H1 (cell line): Measurements from ENCODE around the gene TAX1BP1. TPM values are rescaled to one million over a fixed set of nuclear protein-coding genes. Genes with fewer than 3 reads are reported as not detected.

Experiments used
- CTCF ChIA-PET: fragments of 300-600 bp; sonication (Branson Sonifier 250); formaldehyde crosslinking; loops from one replicate; lab custom pipeline; 2021; ENCODE audit not compliant: partially characterized antibody; lab: Charles Lee
- POLR2A ChIA-PET: fragments of 300-600 bp; sonication (Branson Sonifier 250); formaldehyde crosslinking; loops from one replicate; lab custom pipeline; 2021; ENCODE audit warnings: inconsistent platforms; ENCODE audit not compliant: partially characterized antibody; lab: Charles Lee
- DNase-seq, 2 experiments: peaks; one replicate each; pipeline versions ENCODE4 v3.0.0 to v3.0.0-alpha.2; 2010 to 2022; ENCODE audit warnings: low spot score in 2 of 2, low read depth in 1 of 2, mixed read lengths in 1 of 2
- FAIRE-seq: peaks from 2 replicates; lab custom pipeline; 2011; peaks lifted over from hg19 to GRCh38; lab: Jason Lieb, UNC
- H2AFZ ChIP-seq: 2 replicates; pipeline ENCODE4 v1.8.1; 2012; ENCODE audit warnings: low read length, inconsistent platforms
- H2AK5ac ChIP-seq: 2 replicates; pipeline ENCODE4 v1.6.1; 2013; ENCODE audit warnings: low read depth, low read length
- H2BK120ac ChIP-seq: replicated peaks from 2 replicates; pipeline ENCODE3; 2013; ENCODE audit warnings: low read depth, low read length, inconsistent platforms
- H2BK12ac ChIP-seq: 2 replicates; pipeline ENCODE4 v1.6.1; 2013; ENCODE audit warnings: low read depth, low read length
- H2BK15ac ChIP-seq: 2 replicates; pipeline ENCODE4 v1.6.1; 2013; ENCODE audit warnings: low read length
- H2BK20ac ChIP-seq: 2 replicates; pipeline ENCODE4 v1.6.1; 2013; ENCODE audit warnings: low read length
- H2BK5ac ChIP-seq: 2 replicates; pipeline ENCODE4 v1.6.1; 2013; ENCODE audit warnings: low read depth, low read length
- H3K14ac ChIP-seq: 2 replicates; pipeline ENCODE4 v1.6.1; 2013; ENCODE audit warnings: inconsistent platforms; ENCODE audit not compliant: insufficient read length
- H3K18ac ChIP-seq: 2 replicates; pipeline ENCODE4 v1.6.1; 2013; ENCODE audit warnings: low read length; ENCODE audit errors: extremely low read depth
- H3K23ac ChIP-seq: 2 replicates; pipeline ENCODE4 v1.6.1; 2013; ENCODE audit warnings: inconsistent platforms; ENCODE audit not compliant: insufficient read length
- H3K23me2 ChIP-seq: 2 replicates; pipeline ENCODE4 v1.6.1; 2013; ENCODE audit warnings: low read depth, low read length
- H3K27ac ChIP-seq: 2 replicates; pipeline ENCODE4 v1.6.1; 2011; ENCODE audit warnings: low read depth, low read length, inconsistent platforms
- H3K27me3 ChIP-seq, 4 experiments: replicated peaks in 1 of 4; 1 replicate in 1 of 4; 2 replicates in 3 of 4; pipeline versions ENCODE4 v1.6.1 to v1.8.1; 2011 to 2013; ENCODE audit warnings: low read length in 3 of 4, mild to moderate bottlenecking in 3 of 4, inconsistent platforms in 2 of 4, mixed read lengths in 2 of 4, moderate library complexity in 1 of 4; ENCODE audit not compliant: control insufficient read depth in 3 of 4, insufficient read depth in 3 of 4; ENCODE audit errors: extremely low read depth in 1 of 4
- H3K36me3 ChIP-seq, 4 experiments: 2 replicates each; pipeline versions ENCODE4 v1.6.1 to v1.8.1; 2011 to 2013; ENCODE audit warnings: mild to moderate bottlenecking in 4 of 4, low read length in 3 of 4, moderate library complexity in 2 of 4, control low read depth in 1 of 4, inconsistent platforms in 1 of 4; ENCODE audit not compliant: insufficient read depth in 4 of 4, control insufficient read depth in 2 of 4
- H3K4ac ChIP-seq: replicated peaks from 2 replicates; pipeline ENCODE3; 2013; ENCODE audit warnings: low read length, low read depth, mixed read lengths, inconsistent platforms; ENCODE audit not compliant: insufficient read length
- H3K4me1 ChIP-seq, 4 experiments: replicated peaks in 1 of 4; 1 replicate in 1 of 4; 2 replicates in 3 of 4; pipeline versions ENCODE4 v1.6.1 to v1.8.1; 2011 to 2013; ENCODE audit warnings: low read length in 3 of 4, inconsistent platforms in 2 of 4, mixed read lengths in 1 of 4; ENCODE audit not compliant: insufficient read depth in 4 of 4, control insufficient read depth in 3 of 4
- H3K4me2 ChIP-seq, 2 experiments: 2 replicates each; pipeline versions ENCODE4 v1.6.1 to v1.8.1; 2011 to 2013; ENCODE audit warnings: low read depth in 2 of 2, low read length in 2 of 2, control low read depth in 1 of 2, inconsistent platforms in 1 of 2, mild to moderate bottlenecking in 1 of 2; ENCODE audit not compliant: insufficient read depth in 1 of 2
- H3K4me3 ChIP-seq, 4 experiments: fragments of 200-600, 300-600 bp in 1 of 4; sonication (generic), shearing (Covaris generic), sonication (Bioruptor Twin) in 1 of 4; 2 replicates each; pipeline versions ENCODE4 v1.5.1 to v1.8.1; 2011 to 2016; ENCODE audit warnings: low read length in 4 of 4, low read depth in 3 of 4, control low read depth in 2 of 4, inconsistent platforms in 2 of 4, mild to moderate bottlenecking in 2 of 4, mixed read lengths in 1 of 4, moderate library complexity in 1 of 4; ENCODE audit not compliant: insufficient read depth in 2 of 4; ENCODE audit errors: extremely low read depth in 1 of 4
- H3K56ac ChIP-seq: replicated peaks from 2 replicates; pipeline ENCODE3; 2013; ENCODE audit warnings: low read depth, mild to moderate bottlenecking, mixed read lengths, low read length, inconsistent platforms; ENCODE audit not compliant: insufficient read length
- H3K79me1 ChIP-seq: 2 replicates; pipeline ENCODE4 v1.6.1; 2013; ENCODE audit warnings: low read depth, low read length, control low read depth
- H3K79me2 ChIP-seq, 2 experiments: 2 replicates each; pipeline versions ENCODE4 v1.6.1 to v1.8.1; 2012 to 2013; ENCODE audit warnings: low read length in 2 of 2, mild to moderate bottlenecking in 2 of 2, inconsistent platforms in 1 of 2; ENCODE audit not compliant: insufficient read depth in 2 of 2, control insufficient read depth in 1 of 2
- H3K9ac ChIP-seq, 4 experiments: replicated peaks in 1 of 4; 1 replicate in 1 of 4; 2 replicates in 3 of 4; pipeline versions ENCODE4 v1.6.1 to v1.8.1; 2011 to 2013; ENCODE audit warnings: low read depth in 3 of 4, low read length in 3 of 4, control low read depth in 2 of 4, mild to moderate bottlenecking in 2 of 4, moderate library complexity in 2 of 4, inconsistent platforms in 1 of 4; ENCODE audit errors: extremely low read depth in 1 of 4
- H3K9me3 ChIP-seq, 2 experiments: 2 replicates each; pipeline versions ENCODE4 v1.6.1 to v1.8.1; 2012 to 2013; ENCODE audit warnings: mild to moderate bottlenecking in 2 of 2, moderate library complexity in 2 of 2, control low read depth in 1 of 2, inconsistent platforms in 1 of 2, low read depth in 1 of 2, low read length in 1 of 2, mixed read lengths in 1 of 2; ENCODE audit not compliant: insufficient read depth in 2 of 2
- H4K20me1 ChIP-seq, 2 experiments: replicated peaks in 1 of 2; 2 replicates each; pipeline versions ENCODE3 to v1.8.1; 2011 to 2013; ENCODE audit warnings: inconsistent platforms in 2 of 2, low read length in 2 of 2, mild to moderate bottlenecking in 1 of 2; ENCODE audit not compliant: insufficient read depth in 2 of 2, control insufficient read depth in 1 of 2
- H4K5ac ChIP-seq: 2 replicates; pipeline ENCODE4 v1.6.1; 2013; ENCODE audit warnings: low read length, low read depth, mixed read lengths, inconsistent platforms; ENCODE audit not compliant: insufficient read length
- H4K8ac ChIP-seq: 2 replicates; pipeline ENCODE4 v1.8.0; 2013; ENCODE audit warnings: mild to moderate bottlenecking, moderate library complexity, low read length, inconsistent platforms; ENCODE audit not compliant: insufficient read depth; ENCODE audit errors: extremely low read depth
- H4K91ac ChIP-seq: replicated peaks from 2 replicates; pipeline ENCODE3; 2013; ENCODE audit warnings: low read length, mixed read lengths, inconsistent platforms; ENCODE audit not compliant: insufficient read length
- BACH1 ChIP-seq: IDR thresholded peaks from 2 replicates; pipeline ENCODE4 v1.6.1; 2012; ENCODE audit warnings: low read length, improper control_type of control experiment
- CBX8 ChIP-seq: fragments of 300-800, 300-1000 bp; sonication (generic); IDR thresholded peaks from 2 replicates; pipeline ENCODE4 v1.7.1; 2016; ENCODE audit warnings: low read depth, low read length, borderline replicate concordance
- NRF1 ChIP-seq: IDR thresholded peaks from 2 replicates; pipeline ENCODE4 v1.6.1; 2011; ENCODE audit warnings: mild to moderate bottlenecking, low read depth, low read length, improper control_type of control experiment
- SIN3A ChIP-seq, 2 experiments: IDR thresholded peaks in 1 of 2; conservative IDR thresholded peaks in 1 of 2; 2 replicates each; pipeline ENCODE4 v1.6.1; 2011 to 2012; ENCODE audit warnings: low read length in 2 of 2, improper control_type of control experiment in 1 of 2, low read depth in 1 of 2, mild to moderate bottlenecking in 1 of 2
- SUZ12 ChIP-seq: fragments of 200-600 bp; sonication (generic); IDR thresholded peaks from 2 replicates; pipeline ENCODE4 v1.6.1; 2012; ENCODE audit warnings: mild to moderate bottlenecking, inconsistent platforms, low read length, moderate library complexity, mixed read lengths
- TAF1 ChIP-seq: IDR thresholded peaks from 2 replicates; pipeline ENCODE4 v1.6.1; 2011; ENCODE audit warnings: mild to moderate bottlenecking, low read depth, low read length
- TBP ChIP-seq: IDR thresholded peaks from 2 replicates; pipeline ENCODE4 v1.6.1; 2011; ENCODE audit warnings: low read depth, low read length, improper control_type of control experiment
- WGBS, 2 experiments: shearing (Covaris generic) in 1 of 2; methylation state at CpG; one replicate each; pipeline versions ENCODE4 v1.1.6 to v1.1.7; 2013 to 2015; ENCODE audit warnings: low lambda C conversion rate in 2 of 2, mixed read lengths in 2 of 2, inconsistent platforms in 1 of 2, low coverage in 1 of 2, missing lambda C conversion rate in 1 of 2; ENCODE audit not compliant: insufficient replicate concordance in 2 of 2, insufficient coverage in 1 of 2, insufficient read length in 1 of 2; ENCODE audit errors: extremely low coverage in 1 of 2, missing lambda C conversion rate in 1 of 2; 5-methylcytosine and 5-hydroxymethylcytosine counted together
- polyA plus RNA-seq, 7 experiments: library from polyadenylated mRNA; depleted of rRNA in 3 of 7; stranded (reverse) in 5 of 7; unstranded in 2 of 7; fragments of >200 nt in 5 of 7; fragments of 200-250 nt in 2 of 7; gene quantifications; 1 replicate in 5 of 7; 2 replicates in 1 of 7; 4 replicates in 1 of 7; pipeline versions ENCODE4 v1.2.1 to v1.2.3, GENCODE V29; 2011 to 2013; ENCODE audit warnings: missing spikeins in 2 of 7, mixed read lengths in 2 of 7
- total RNA-seq: library from RNA; stranded (reverse); fragmentation: NEBNext Ultra II Directional; extraction: Animal tissue kit (Norgen Biotek cat#: 25700); gene quantifications from 2 replicates; pipeline ENCODE4 v1.2.1, GENCODE V29; 2021

Gene TAX1BP1
- total and polyA plus RNA-seq, 2 of the 8 experiments (the other 6 are each of a cell fraction or from before 2014, with no cell fraction given), result 56.0 to 62.7 TPM

DNA sequence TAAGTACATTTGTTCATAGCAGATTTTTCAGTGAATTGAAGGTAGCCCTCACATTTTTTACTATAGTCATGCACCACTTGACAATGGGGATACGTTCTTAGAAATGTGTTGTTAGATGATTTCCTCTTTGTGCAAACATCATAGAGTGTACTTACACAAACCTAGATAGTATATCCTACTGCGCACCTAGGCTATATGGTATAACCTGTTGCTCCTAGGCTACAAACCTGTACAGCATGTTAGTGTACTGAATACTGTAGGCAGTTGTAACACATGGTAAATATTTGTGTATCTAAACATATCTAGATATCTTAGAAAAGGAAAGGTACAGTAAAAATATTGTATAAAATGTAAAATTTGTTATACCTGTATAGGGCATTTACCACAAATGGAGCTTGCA is 41.2 kb downstream of the TAX1BP1 start:
- Histone ChIP-seq H3K9me3 (no peaks in the 10 kb centered on the region), H2BK15ac (no peak overlapping the region), H3K27ac (no peak overlapping the region), H3K4me2 (no peak overlapping the region), H3K56ac (no peak overlapping the region), H2BK120ac (no peak overlapping the region), H3K27me3 (no peaks in the 10 kb centered on the region), H3K4me1 (no peaks in the 10 kb centered on the region), H2BK12ac (no peak overlapping the region), H4K91ac (no peak overlapping the region), H4K20me1 (no peaks in the 10 kb centered on the region), H2BK5ac (no peak overlapping the region), H3K36me3 (peaks cover 0 to 6% (median 0%) of the 10 kb centered on the region in 4 experiments; a peak in 4 of 8 replicates), H3K23ac (no peak overlapping the region), H3K4ac (no peak overlapping the region), H3K4me3 (no peak overlapping the region), H2AK5ac (no peak overlapping the region), H3K9ac (no peak overlapping the region), H3K23me2 (no peaks in the 10 kb centered on the region), H4K5ac (no peak overlapping the region), H3K18ac (no peak overlapping the region), H2BK20ac (no peak overlapping the region), H3K79me1 (no peaks in the 10 kb centered on the region), H3K79me2 (peaks cover 0 to 2% of the 10 kb centered on the region in 2 experiments; a peak in 1 of 4 replicates), H4K8ac (no peak overlapping the region), H2AFZ (no peak overlapping the region), H3K14ac (no peak overlapping the region)
- WGBS, 2 experiments, result 95% methylated on average over 2 of the region's 2 CpGs; no CpG with 5 or more reads in 1 of the 2 experiments
- DNase-seq (no peak), FAIRE-seq (no peak)
- ChIA-PET POLR2A (no interaction called here), CTCF (interaction anchor here (0.7 to 0.8 kb wide), 2 partner anchors 52 to 140 kb away, joined by 3 read pairs; no protein-coding TSS in a partner anchor)
- no peak for TF ChIP-seq SUZ12
- no peak for TF ChIP-seq TBP
- TF ChIP-seq TAF1, result no peak
- no peak for TF ChIP-seq NRF1
- TF ChIP-seq SIN3A (conservative IDR thresholded peaks at IDR 0.05 in 1 of 2, IDR thresholded peaks at IDR 0.05 in 1 of 2; ENCODE audit: low read depth in 1 of 2, low read length in 2 of 2), result no peak
- TF ChIP-seq BACH1, result no peak
- no peak for TF ChIP-seq CBX8
